ENCODE data around the gene NTRK1.
A peak's percentile ranks its signal among the peaks of the same experiment; 100 is the strongest.

NTRK1 gene

GRCh38 chr1:156883919-156884318 is 23.3 kb downstream of the NTRK1 start:
- DNase-seq: no peak

GRCh38 chr1:156884560-156885184 is 24.0 kb downstream of the NTRK1 start:
- DNase-seq: no peak

GRCh38 chr1:156885314-156885713 is 24.6 kb downstream of the NTRK1 start:
- no peak for DNase-seq

- DNase-seq: no peak
These were observed 25.3 kb downstream of the NTRK1 start for GRCh38 chr1:156885880-156886355.

GRCh38 chr1:156886583-156887281 is 26.1 kb downstream of the NTRK1 start:
- DNase-seq: no peak

GRCh38 chr1:156887317-156887716 is 26.7 kb downstream of the NTRK1 start:
- DNase-seq: no peak

GRCh38 chr1:156887734-156888133 is 27.1 kb downstream of the NTRK1 start:
- no peak for DNase-seq

- peak; percentile 74 for DNase-seq
These were observed 29.3 kb downstream of the NTRK1 start for GRCh38 chr1:156889802-156890580.

- peak; percentile 86 for DNase-seq
These were observed 31.8 kb downstream of the NTRK1 start for GRCh38 chr1:156892190-156893047.

- peak; percentile 68 for DNase-seq
These were observed 32.6 kb downstream of the NTRK1 start, which contains the start of gene PEAR1 for GRCh38 chr1:156893048-156893953. Gene PEAR1 (plus strand): TSS chr1:156893718. CDS start chr1:156903927, 10,209 bp downstream.

GRCh38 chr1:156894001-156894400 is 33.3 kb downstream of the NTRK1 start:
- DNase-seq: no peak

- DNase-seq: peak; percentile 57
These were observed 34.2 kb downstream of the NTRK1 start for GRCh38 chr1:156894711-156895454.

- peak; percentile 44 for DNase-seq
These were observed 34.8 kb downstream of the NTRK1 start for GRCh38 chr1:156895455-156895812.

- no peak for DNase-seq
These were observed 35.3 kb downstream of the NTRK1 start for GRCh38 chr1:156895927-156896326.

- peak; percentile 96 for DNase-seq
These were observed 35.9 kb downstream of the NTRK1 start for GRCh38 chr1:156896490-156897033.

GRCh38 chr1:156897078-156897825 is 36.6 kb downstream of the NTRK1 start:
- peak; percentile 77 for DNase-seq

- peak; percentile 68 for DNase-seq
These were observed 37.5 kb downstream of the NTRK1 start for GRCh38 chr1:156898161-156898566.

- DNase-seq: no peak
These were observed 38.5 kb downstream of the NTRK1 start for GRCh38 chr1:156898971-156899664.
